Inflammatory macrophage treated with lipopolysaccharide for 1 hour (primary cell): ENCODE data around the gene SLC15A2.
"Not testable (repeated sequence)": the region's sequence is repeated elsewhere in the genome, so short reads cannot be mapped to it uniquely, and the experiment has no call there.

Source experiments
- DNase-seq, 2 donors: peaks; one replicate each; pipeline ENCODE4 v3.0.0-alpha.2; 2020 to 2022

The SLC15A2 gene, protein sequence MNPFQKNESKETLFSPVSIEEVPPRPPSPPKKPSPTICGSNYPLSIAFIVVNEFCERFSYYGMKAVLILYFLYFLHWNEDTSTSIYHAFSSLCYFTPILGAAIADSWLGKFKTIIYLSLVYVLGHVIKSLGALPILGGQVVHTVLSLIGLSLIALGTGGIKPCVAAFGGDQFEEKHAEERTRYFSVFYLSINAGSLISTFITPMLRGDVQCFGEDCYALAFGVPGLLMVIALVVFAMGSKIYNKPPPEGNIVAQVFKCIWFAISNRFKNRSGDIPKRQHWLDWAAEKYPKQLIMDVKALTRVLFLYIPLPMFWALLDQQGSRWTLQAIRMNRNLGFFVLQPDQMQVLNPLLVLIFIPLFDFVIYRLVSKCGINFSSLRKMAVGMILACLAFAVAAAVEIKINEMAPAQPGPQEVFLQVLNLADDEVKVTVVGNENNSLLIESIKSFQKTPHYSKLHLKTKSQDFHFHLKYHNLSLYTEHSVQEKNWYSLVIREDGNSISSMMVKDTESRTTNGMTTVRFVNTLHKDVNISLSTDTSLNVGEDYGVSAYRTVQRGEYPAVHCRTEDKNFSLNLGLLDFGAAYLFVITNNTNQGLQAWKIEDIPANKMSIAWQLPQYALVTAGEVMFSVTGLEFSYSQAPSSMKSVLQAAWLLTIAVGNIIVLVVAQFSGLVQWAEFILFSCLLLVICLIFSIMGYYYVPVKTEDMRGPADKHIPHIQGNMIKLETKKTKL

DNA sequence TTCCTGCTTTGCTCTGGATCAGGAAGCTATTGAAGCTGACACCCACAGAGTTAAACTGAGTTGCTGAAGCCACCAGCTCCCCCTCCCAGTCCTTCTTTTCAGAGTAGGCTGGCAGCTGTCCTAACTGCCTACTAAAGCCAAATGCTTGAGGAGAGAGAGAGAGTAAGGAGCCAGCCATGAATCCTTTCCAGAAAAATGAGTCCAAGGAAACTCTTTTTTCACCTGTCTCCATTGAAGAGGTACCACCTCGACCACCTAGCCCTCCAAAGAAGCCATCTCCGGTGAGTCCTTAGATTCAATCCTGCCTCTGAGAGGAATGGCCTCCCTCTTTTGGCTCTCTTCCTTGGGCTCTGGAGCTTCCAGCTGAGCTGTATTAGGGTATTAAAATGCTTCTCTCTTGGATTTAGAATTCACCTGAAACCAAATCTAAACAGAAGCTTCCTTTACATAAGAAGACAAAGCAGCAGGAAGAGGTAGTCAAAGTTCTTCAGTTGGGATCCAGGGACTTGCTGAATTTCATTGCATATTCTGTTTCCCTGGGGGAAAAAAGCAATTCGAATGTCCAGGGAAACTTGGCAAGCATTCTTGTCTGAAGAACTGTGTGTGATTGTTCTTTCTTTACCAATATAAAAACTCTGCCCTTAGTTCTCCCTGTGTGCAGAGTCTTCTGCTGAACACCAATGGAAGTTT lies at the start of gene SLC15A2:
SLC15A2 (plus strand) TSS at position 101 of the 690 bp plus-strand sequence; CDS start at position 177, 76 bp downstream.
- DNase-seq: no peak

DNA sequence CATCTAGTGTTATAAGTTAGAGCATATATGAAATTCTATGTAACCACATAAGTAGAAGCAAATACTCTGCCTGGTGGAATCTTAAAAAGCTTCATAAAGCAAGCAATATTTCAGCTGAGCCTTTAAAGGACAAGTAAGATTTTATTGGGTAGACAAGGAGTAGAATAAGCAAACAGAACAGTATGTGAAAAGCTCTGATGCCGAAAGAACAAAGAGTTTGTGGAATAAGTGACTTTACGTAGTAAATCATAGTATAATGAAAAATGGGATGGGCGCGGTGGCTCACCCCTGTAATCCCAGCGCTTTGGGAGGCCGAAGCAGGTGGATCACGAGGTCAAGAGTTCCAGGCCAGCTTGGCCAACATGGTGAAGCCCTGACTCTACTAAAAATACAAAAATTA lies 49.3 kb upstream of the SLC15A2 start:
- DNase-seq: no peak

DNA sequence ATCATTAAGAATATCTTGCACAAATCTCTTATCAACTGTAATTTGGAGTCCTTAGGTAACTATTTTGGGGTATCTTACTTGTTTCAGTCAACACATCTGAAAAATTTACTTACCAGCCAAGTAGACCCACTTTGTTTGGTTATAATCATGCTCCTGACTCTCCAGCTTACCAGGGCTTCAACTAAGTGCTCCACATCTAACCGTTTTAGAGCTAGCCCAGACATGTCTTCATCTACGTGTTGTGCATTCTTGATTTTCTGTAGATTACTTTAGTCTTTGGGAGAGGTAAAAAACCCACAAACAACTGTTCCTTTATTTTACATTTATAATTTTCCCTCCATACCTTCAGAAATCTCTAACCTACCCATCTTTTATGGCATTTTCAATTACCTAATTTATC lies 41.9 kb upstream of the SLC15A2 start:
- DNase-seq: no peak

DNA sequence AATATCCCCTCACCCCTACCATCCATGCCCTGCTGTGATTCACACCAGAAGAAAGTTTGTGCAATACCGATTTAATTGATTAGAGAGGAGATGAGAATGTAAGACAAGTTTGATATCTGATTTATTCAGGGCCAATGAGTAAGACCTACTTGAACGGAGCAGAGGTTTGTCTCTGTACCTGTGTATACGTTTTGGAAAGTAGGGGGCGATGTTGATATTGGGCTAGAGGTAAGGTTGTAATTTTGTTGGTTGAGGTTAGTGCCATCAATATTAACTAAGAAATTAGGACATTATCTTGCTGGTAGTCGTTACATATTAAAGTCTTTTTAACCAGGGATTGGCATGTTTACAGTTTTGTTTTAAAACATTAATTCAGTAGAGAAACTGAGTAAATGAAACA lies 38.6 kb upstream of the SLC15A2 start:
- DNase-seq: peak in 1 of 2 donors; percentile 9

DNA sequence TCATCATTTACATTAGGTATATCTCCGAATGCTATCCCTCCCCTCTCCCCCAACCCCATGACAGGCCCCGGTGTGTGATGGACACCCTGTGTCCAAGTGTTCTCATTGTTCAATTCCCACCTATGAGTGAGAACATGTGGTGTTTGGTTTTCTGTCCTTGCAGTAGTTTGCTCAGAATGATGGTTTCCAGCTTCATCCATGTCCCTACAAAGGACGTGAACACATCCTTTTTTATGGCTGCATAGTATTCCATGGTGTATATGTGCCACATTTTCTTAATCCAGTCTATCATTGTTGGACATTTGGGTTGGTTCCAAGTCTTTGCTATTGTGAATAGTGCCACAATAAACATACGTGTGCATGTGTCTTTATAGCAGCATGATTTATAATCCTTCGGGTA lies 36.4 kb upstream of the SLC15A2 start:
- DNase-seq: not testable (repeated sequence)

DNA sequence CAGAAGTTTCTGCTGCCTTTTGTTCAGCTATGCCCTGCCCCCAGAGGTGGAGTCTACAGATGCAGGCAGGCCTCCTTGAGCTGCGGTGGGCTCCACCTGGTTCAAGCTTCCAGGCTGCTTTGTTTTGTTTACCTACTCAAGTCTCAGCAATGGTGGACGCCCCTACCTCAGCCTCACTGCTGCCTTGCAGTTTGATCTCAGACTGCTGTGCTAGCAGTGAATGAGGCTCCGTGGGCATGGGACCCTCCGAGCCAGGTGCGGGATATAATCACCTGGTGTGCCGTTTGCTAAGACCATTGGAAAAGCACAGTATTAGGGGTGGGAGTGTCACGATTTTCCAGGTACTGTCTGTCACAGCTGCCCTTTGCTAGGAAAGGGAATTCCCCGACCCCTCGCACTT lies 31.0 kb upstream of the SLC15A2 start:
- not testable (repeated sequence) for DNase-seq

DNA sequence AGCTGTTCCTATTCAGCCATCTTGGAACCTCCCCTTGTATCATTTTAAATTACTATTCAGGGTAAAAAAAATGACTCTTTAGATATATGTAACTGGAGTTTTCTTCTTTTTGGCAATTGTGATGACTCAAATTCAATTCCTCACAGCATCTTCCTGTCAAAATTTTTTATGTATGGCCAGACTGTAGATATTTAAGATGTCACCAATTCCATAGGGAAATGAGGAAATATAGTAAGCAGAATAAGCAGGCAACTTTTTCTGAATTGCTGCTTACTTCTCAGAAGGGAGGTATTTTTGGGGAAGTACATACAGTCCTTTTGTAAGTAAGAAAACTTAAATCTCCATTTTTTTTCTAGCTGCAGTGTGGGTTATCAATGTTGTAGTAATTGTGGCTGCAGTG lies 30.4 kb upstream of the SLC15A2 start:
- peak; percentile 65 to 80 for DNase-seq

DNA sequence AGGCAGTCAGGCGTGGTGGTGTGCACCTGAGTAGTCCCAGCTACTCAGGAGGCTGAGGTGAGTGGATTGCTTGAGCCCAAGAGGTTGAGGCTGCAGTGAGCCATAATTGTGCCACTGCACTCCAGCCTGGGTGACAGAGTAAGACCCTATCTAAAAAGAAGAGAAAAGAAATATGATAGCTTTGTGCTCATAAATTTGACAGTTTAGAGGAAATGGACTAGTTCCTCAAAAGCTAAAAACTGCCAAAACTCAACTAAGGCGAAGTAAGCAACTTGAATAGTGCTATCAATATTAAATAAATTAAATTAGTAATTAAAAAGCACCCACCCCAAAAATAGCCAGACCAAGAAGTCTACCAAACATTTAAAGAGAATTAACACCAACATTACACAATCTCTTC lies 24.5 kb upstream of the SLC15A2 start:
- DNase-seq: peak in 1 of 2 donors; percentile 24

DNA sequence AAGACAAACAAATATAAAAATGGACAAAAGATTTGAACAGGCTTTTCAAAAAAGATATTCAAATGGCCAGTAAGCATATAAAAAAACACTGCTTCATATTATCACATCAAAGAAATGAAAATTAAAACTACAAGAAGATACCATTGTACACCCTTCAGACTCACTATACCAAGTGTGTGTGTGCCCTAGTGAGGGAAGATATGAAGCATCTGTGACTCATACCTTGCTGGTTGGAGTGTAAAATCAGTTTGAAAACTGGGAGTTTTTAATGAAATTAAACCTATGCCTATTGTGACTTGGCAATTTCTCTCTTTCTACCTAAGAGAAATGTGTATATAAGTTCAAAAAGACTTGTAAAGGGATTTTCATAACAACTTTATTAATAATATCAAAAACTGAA lies 23.5 kb upstream of the SLC15A2 start:
- peak in 1 of 2 donors; percentile 5 for DNase-seq

DNA sequence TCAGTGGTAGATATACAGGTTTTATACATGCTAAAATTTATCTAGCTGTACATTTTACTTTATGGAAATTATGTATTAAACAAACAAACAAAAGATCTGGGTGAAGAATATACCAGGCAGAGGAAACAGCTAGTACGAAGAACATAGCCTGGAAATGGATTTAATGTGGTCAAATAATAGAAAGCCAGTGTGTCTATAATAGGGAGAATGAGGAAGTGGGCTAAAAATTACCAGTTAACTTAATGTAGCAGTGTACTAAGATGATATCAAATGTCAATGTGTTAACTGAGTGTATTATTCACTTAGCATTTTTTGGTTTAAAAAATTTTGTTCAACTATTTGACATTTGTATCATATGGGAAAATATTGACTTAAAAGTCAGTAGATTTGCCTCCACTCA lies 22.8 kb upstream of the SLC15A2 start:
- DNase-seq: peak in 1 of 2 donors; percentile 25

DNA sequence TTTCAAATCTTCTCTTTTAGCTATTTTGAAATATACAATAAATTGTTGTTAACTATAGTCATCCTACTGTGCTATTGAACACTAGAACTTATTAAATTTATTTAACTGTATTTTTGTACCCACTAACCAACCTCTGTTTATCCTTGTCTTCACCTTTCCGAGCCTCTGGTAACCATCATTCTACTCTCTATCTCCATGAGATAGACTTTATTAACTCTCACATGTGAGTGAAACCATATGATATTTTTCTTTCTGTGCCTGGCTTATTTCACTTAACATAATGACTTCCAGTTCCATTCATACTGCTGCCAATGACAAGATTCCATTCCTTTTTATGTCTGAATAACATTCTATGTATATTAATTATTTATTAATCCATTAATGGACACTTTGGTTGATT lies 15.8 kb upstream of the SLC15A2 start:
- no peak for DNase-seq

DNA sequence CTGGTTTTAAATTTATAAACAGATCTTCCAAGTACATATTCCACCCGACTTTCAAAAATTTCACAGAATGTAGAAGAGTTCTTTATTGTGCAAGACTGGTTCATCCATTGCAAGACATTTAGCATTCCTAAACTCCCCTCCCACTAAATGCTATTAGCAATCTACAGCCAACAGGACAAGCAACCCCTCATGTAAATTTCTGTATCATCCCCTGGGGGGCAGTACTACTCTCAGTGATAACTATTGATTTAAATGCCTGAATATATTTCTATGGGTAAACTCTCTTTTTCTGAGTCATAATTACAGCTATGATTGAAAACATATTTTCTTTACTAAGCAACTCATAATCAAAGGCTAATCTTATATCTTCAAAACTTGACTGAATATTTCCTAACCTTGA lies 10.7 kb upstream of the SLC15A2 start:
- peak; percentile 42 to 48 for DNase-seq

DNA sequence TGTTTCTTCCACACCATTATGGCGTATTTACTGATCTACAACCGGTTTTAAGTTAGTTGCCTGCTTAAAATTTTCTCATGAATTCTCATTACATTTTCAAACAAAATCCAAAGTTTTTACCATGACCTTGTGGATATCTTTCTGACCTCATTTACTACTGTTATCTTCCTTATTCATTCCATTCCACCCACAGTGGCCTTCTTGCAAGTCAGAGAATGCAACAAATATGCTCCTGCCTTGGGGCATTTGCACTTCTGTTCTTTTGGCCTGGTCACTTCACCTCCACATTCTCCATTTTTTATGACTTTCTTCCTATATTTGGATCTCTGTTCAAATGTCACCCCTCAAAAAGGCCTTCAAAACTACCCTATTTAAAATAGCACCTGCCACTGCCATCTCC lies 8.8 kb upstream of the SLC15A2 start:
- DNase-seq: no peak

DNA sequence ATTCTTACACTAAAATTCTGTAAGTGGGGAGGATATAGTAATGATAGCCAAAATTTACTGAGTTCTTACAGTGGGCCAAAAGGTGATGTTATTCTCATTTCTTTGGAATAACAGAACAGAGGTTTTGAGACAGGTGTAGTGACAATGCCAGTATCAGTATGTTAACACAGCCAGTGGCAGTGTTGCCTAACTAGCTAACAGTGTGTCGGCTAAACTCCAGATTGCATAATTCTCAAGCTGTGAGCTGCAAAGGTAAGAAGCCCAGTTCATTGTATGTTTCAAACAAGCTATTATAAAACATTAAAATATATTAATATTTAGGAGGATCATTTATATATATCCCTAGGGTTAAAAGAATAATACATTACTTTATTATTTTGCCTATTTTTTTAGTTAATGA lies 920 bp downstream of the SLC15A2 start:
- no peak for DNase-seq

DNA sequence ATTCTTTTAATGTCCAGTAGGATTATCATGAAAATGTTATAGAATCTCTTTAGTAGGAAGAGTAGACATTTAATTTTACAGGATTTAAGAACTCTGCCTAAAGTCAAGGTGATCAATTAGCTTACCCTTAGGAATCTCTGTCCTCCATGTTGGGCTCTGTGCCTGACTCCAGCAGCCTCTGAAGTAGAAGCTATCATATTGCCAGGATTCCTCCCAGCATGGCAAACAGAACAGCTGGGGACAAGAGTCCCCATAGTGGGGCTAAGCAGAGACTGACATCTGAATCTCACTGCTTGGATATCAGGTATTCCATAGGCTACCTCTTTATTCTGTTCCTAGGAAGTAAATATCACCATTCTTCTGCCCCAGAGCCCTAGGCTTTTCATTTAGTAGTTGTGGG lies 1.5 kb downstream of the SLC15A2 start:
- no peak for DNase-seq

DNA sequence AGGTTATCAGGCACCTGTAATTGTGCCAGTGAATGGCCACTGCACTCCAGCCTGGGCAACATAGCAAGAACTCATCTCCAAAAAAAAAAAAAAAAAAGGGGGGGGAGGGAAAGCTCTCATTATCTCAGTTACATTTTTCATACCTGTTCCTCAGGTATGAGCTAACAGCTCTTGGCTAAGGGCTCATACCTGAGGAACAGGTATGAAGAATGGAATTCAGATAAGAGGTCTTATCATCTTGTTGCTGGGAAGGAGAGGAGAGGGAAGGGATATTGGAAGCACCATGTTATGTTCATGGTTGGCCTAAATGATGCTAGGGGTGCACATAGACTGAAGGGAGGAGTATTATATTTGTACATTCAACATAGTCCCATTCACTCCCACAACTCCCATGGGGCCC lies 2.6 kb downstream of the SLC15A2 start:
- no peak for DNase-seq

DNA sequence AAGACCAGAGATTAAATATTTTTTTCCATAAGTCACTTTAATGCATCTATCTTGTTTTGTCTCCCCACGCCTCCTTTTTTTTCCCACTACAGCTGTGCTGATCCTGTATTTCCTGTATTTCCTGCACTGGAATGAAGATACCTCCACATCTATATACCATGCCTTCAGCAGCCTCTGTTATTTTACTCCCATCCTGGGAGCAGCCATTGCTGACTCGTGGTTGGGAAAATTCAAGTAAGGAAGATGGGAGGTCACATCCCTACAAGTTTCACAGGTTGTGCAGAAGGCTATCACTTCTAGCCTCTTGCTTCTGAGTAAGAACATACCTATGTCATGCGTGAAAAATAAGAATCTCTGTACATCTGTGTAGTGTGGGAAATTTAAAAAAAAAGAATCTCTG lies 3.1 kb downstream of the SLC15A2 start:
- DNase-seq: no peak

DNA sequence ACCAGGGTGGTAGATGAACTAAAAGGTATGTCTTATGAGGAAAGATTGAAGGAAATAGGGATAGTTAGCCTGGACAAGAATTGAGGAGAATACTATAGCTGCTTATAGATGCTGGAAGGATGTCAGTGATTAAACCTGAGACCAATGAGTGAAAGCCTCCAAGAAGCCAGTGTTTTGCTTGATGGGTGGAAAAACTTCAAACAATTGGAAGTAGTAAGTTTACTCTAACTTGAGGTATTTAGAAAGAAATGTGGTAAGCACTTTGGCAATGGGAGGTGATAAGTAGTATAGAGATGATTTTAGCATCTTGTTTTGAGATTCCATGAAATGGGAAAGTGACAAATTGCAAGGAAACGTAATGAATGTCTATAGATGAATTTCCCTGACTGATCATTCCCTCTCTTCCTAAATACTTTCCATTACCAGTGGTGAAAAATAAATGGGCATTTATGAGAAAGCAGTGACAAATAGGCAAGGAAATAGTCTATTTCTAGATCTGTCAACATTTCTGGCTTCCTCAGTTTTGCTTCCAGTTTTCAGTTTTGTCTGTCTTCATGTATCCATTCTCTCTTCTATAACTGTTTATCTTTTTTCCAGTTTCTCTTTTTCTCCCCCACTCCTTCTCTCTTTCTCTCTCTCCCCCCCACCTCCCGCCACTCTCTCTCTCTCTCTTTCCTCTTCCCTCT lies 19.2 kb downstream of the SLC15A2 start:
- no peak for DNase-seq

DNA sequence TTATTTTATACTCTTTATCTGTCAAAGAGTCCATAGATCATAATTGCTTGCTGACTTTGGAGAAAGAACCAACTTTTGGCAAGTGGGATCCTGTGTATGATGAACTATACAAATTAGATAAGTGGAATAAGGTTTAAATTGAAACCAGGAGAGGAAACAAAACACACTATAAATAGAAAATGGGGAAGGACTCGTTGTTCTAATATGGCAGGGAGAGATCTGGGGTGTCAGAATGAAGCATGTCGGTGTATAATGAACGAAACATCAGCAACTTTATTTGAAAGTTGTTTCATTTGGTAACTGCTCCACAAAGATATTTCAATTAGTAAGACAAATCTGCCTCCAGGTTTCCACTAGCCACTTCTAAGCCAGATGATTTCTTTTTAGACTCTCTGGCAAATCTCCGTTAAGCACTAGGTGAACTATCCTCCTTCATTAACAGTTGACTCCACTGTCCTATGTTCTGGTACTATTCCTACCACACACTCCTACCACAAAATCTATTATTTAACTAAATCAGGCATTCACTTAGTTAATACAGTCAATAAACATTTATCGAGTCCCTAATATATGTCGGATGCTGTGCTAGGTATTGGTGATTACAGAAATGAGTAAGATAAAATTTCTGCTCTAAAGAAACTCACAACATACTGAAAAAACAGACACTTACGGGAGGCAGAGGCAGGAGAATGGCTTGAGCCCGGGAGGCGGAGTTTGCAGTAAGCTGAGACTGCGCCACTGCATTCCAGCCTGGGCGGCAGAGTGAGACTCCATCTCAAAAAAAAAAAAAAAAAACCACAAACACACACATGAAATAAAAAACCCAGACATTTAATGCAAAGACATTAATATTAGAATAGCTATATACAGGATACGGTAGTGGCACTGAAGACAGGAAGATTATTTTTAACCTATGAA lies 20.1 kb downstream of the SLC15A2 start:
- peak; percentile 4 to 8 for DNase-seq

DNA sequence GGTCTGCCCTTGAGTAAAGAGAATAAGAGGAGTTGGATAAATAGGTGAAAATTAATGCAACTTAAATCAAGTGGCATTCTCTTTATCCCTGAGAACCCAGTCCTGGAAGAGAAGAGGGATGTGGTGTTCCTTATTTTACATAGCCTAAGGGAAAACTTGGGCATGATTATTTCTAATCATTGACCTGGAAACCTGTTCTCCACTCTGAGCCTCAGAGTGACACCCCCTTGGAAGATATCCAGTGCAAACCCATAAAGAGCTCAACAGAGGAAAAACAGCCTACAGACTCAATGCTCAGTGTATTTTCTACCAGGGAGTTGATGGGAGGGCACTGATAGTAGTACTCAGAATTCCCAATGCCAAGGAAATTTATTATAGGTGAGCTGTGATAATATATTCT lies 22.0 kb downstream of the SLC15A2 start:
- no peak for DNase-seq

DNA sequence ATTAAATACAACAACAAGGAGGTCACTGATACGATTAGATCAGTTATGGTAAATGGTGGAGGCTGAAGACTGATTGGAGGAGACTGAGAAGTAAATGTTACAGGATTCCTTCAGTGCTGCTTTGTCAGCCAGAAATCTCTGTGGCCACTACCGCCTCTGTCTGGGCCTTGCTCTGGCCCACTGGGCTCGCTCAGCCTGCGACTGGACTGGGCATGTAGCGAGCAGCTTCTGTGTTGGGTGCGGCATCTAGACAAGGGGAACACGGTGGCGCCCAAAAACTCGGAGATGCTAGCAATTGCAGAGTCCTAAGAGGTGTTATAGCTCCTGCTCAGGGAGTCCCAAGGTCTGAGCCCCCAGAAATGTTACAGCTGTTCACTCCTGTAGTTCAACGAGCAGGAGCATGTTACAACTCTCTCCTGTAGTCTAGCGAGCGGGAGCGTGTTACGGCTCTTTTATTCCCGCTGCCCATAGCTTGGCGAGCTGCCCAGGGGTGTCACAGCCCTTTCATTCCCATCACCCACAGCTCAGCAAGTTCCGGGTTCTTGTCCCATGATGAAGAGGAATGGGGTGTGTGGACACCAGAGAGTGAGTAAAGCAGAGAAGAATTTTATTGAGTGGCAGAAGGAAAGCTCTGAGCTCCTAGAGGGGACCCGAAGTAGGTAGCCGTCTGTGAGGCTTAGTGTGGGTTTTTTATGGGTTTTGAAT lies 24.7 kb downstream of the SLC15A2 start:
- DNase-seq: no peak
